K562 (cell line): ENCODE results near the gene SYT15. TPM values are rescaled to one million over a fixed set of nuclear protein-coding genes. Genes with fewer than 3 reads are reported as not detected.
A peak's percentile ranks its signal among the peaks of the same experiment; 100 is the strongest.

ENCODE experiments used
- ATAC-seq: fragments of 200-7000 bp; cut with Tn5 transposase; 3 replicates; pipeline ENCODE4 v1.9.1; 2020; ENCODE audit warnings: moderate library complexity
- BruUV-seq: library from RNA; stranded (reverse); fragments of 400-500 nt; replicated peaks from 2 replicates; lab custom pipeline; 2021; lab: Mats Ljungman, UMichigan
- CTCF ChIA-PET: fragments of 300-600 bp; formaldehyde crosslinking; extraction: SDS; loops from one replicate; lab custom pipeline; 2021; ENCODE audit warnings: low intra/inter-chr PET ratio; lab: Yijun Ruan, JAX
- POLR2A ChIA-PET: fragments of 300-600, 350-650 bp; sonication (Branson Sonifier 250); formaldehyde crosslinking; extraction: SDS; loops from one replicate; lab custom pipeline; 2021; ENCODE audit warnings: antibody characterized with exemption, inconsistent platforms; lab: Yijun Ruan, JAX
- DNase-seq, 4 experiments: peaks; one replicate each; pipeline versions ENCODE4 v3.0.0 to v3.0.0-alpha.2; 2011 to 2018; ENCODE audit warnings: low spot score in 3 of 4, mixed read lengths in 3 of 4; ENCODE audit errors: extremely low read depth in 1 of 4
- FAIRE-seq: peaks from 2 replicates; lab custom pipeline; 2011; peaks lifted over from hg19 to GRCh38; lab: Jason Lieb, UNC
- H2AFZ ChIP-seq: 2 replicates; pipeline ENCODE4 v1.6.0; 2011; ENCODE audit warnings: low read depth, low read length, control low read depth, inconsistent platforms
- H3K27ac ChIP-seq: fragments of 200-600 bp; 3 replicates; pipeline ENCODE4 v1.8.0; 2011; ENCODE audit warnings: low read depth, mild to moderate bottlenecking, control low read depth, inconsistent platforms, low read length, moderate library complexity, mixed read lengths; ENCODE audit errors: extremely low read depth
- H3K27me3 ChIP-seq, 2 experiments: fragments of 300-600 bp in 1 of 2; 2 replicates in 1 of 2; 3 replicates in 1 of 2; pipeline versions ENCODE4 v1.6.0 to v1.8.0; 2011; ENCODE audit warnings: inconsistent platforms in 2 of 2, low read length in 2 of 2, mild to moderate bottlenecking in 1 of 2, mixed read lengths in 1 of 2, moderate library complexity in 1 of 2; ENCODE audit not compliant: control insufficient read depth in 2 of 2, insufficient read depth in 2 of 2
- H3K36me3 ChIP-seq: fragments of 300-600 bp; 3 replicates; pipeline ENCODE4 v1.8.0; 2011; ENCODE audit warnings: mild to moderate bottlenecking, low read length, inconsistent platforms; ENCODE audit not compliant: control insufficient read depth, insufficient read depth
- H3K4me1 ChIP-seq, 2 experiments: fragments of 200-600 bp in 1 of 2; replicated peaks in 1 of 2; 2 replicates in 1 of 2; 3 replicates in 1 of 2; pipeline versions ENCODE4 v1.5.1 to v1.8.0; 2011; ENCODE audit warnings: inconsistent platforms in 2 of 2, low read length in 2 of 2, mild to moderate bottlenecking in 1 of 2, mixed read lengths in 1 of 2, moderate library complexity in 1 of 2; ENCODE audit not compliant: control insufficient read depth in 2 of 2, insufficient read depth in 2 of 2
- H3K4me2 ChIP-seq: 2 replicates; pipeline ENCODE4 v1.6.1; 2011; ENCODE audit warnings: low read length, control low read depth, inconsistent platforms, mixed read lengths; ENCODE audit not compliant: insufficient read depth
- H3K4me3 ChIP-seq: fragments of 200-600 bp; sonication (generic), shearing (Covaris generic); 2 replicates; pipeline ENCODE4 v1.5.1; 2016; ENCODE audit warnings: control low read depth, inconsistent platforms
- H3K79me2 ChIP-seq: fragments of 200-600 bp; 3 replicates; pipeline ENCODE4 v1.8.0; 2011; ENCODE audit warnings: low read length, inconsistent platforms; ENCODE audit not compliant: control insufficient read depth, insufficient read depth
- H3K9ac ChIP-seq, 2 experiments: 2 replicates each; pipeline versions ENCODE4 v1.6.0 to v1.6.1; 2011; ENCODE audit warnings: low read depth in 2 of 2, low read length in 2 of 2, control low read depth in 1 of 2, inconsistent platforms in 1 of 2, mild to moderate bottlenecking in 1 of 2, mixed read lengths in 1 of 2; ENCODE audit not compliant: insufficient read depth in 1 of 2
- H3K9me1 ChIP-seq: one replicate; pipeline ENCODE4 v1.6.0; 2011; ENCODE audit warnings: inconsistent platforms, mild to moderate bottlenecking, low read length, moderate library complexity; ENCODE audit not compliant: control insufficient read depth, insufficient read depth
- H3K9me3 ChIP-seq: replicated peaks from 2 replicates; pipeline ENCODE4 v1.5.1; 2011; ENCODE audit warnings: low read depth, low read length, inconsistent platforms; ENCODE audit not compliant: control insufficient read depth, insufficient read depth
- H4K20me1 ChIP-seq: replicated peaks from 2 replicates; pipeline ENCODE4 v1.6.1; 2011; ENCODE audit warnings: low read length, inconsistent platforms, mixed read lengths; ENCODE audit not compliant: control insufficient read depth, insufficient read depth
- CCAR2 ChIP-seq: fragments of 200-400 bp; formaldehyde crosslinking; IDR thresholded peaks from 2 replicates; pipeline ENCODE4 v1.6.1; 2017; ENCODE audit warnings: mild to moderate bottlenecking, low read depth, low read length
- JUNB ChIP-seq: fragments of 450-650 bp; formaldehyde crosslinking; conservative IDR thresholded peaks from 2 replicates; pipeline ENCODE4 v1.4.0; 2020; ENCODE audit warnings: mild to moderate bottlenecking
- PURB ChIP-seq: sonication (generic); formaldehyde crosslinking; IDR thresholded peaks from 2 replicates; pipeline ENCODE4 v1.9.0; 2021; ENCODE audit warnings: low read depth, mild to moderate bottlenecking, missing genetic modification reagents
- ZBTB43 ChIP-seq: sonication (generic); formaldehyde crosslinking; IDR thresholded peaks from 2 replicates; pipeline ENCODE4 v1.8.0; 2023; ENCODE audit warnings: mild to moderate bottlenecking, missing genetic modification reagents
- ZC3H4 ChIP-seq: sonication (generic); formaldehyde crosslinking; IDR thresholded peaks from 2 replicates; pipeline ENCODE4 v1.9.0; 2021; ENCODE audit warnings: missing genetic modification reagents, borderline replicate concordance
- ZNF445 ChIP-seq: fragments of 250-450 bp; sonication (Bioruptor Pico); IDR thresholded peaks from 2 replicates; pipeline ENCODE4 v1.4.0; 2020; ENCODE audit warnings: low read depth, mild to moderate bottlenecking, moderate library complexity
- WGBS: fragments of 100-300 bp; shearing (Covaris generic); methylation state at CpG from one replicate; pipeline ENCODE4 v1.1.6; 2016; ENCODE audit warnings: low coverage, mixed read lengths; ENCODE audit not compliant: insufficient coverage; ENCODE audit errors: missing lambda C conversion rate; 5-methylcytosine and 5-hydroxymethylcytosine counted together
- in situ Hi-C: fragments of 300-500 bp; cut with MboI; formaldehyde crosslinking; loops from 4 replicates; pipeline ENCODE4 v1.15.0; 2018; ENCODE audit warnings: inconsistent platforms, mixed read lengths
- intact Hi-C: fragments of 100-400 bp; cut with micrococcal nuclease; formaldehyde crosslinking; loops from 2 replicates; pipeline ENCODE4 v1.14.2; 2022
- polyA plus RNA-seq, 8 experiments: library from polyadenylated mRNA; depleted of rRNA in 4 of 8; stranded (reverse) in 5 of 8; unstranded in 3 of 8; fragments of >200 nt; fragmentation: Nextera tagmentation in 2 of 8; fragmentation: Illumina TruSeq in 1 of 8; extraction: Ambion mirVana in 2 of 8; extraction: Trizol in 1 of 8; gene quantifications; 2 replicates each; pipeline versions ENCODE4 v1.2.1 to v1.2.3, GENCODE V29; 2011 to 2014; ENCODE audit warnings: inconsistent platforms in 1 of 8, missing spikeins in 1 of 8
- total RNA-seq, 7 experiments: library from RNA; depleted of rRNA in 6 of 7; stranded (reverse); fragments of >200 nt in 6 of 7; fragmentation: Illumina TruSeq in 2 of 7; extraction: Trizol in 2 of 7; gene quantifications; 2 replicates each; pipeline versions ENCODE4 v1.2.1 to v1.2.3, GENCODE V29; 2011 to 2021; ENCODE audit warnings: low replicate concordance in 1 of 7

SYT15 gene
- total and polyA plus RNA-seq, 9 of the 15 experiments (the other 6 are each of a cell fraction or from before 2014, with no cell fraction given): 0.05 to 0.82 (median 0.21) TPM; not detected in 1

- Histone ChIP-seq H3K4me3 (no peak overlapping the region), H3K9me3 (no peaks in the 10 kb centered on the region), H3K9ac (no peak overlapping the region), H3K36me3 (no peaks in the 10 kb centered on the region), H3K9me1 (no peaks in the 10 kb centered on the region), H2AFZ (no peak overlapping the region), H3K4me1 (peaks cover 0 to 14% of the 10 kb centered on the region in 2 experiments; a peak in 1 of 5 replicates), H4K20me1 (peaks cover 40% of the 10 kb centered on the region), H3K27ac (no peak overlapping the region), H3K27me3 (peaks cover 28 to 72% of the 10 kb centered on the region in 2 experiments), H3K4me2 (no peak overlapping the region), H3K79me2 (no peaks in the 10 kb centered on the region)
- FAIRE-seq (no peak), DNase-seq (no peak), ATAC-seq (no peak)
- in situ Hi-C loops: loop anchor here (5.0 kb wide), 1 partner anchor 1220 kb away; no protein-coding TSS in a partner anchor
- ChIA-PET CTCF (no interaction called here), POLR2A (interaction anchor here (0.6 to 1.4 kb wide), 3 partner anchors 14 to 332 kb away, joined by 3 to 4 read pairs (median 3); no protein-coding TSS in a partner anchor)
- WGBS: 11% methylated on average over 33 of the region's 33 CpGs
- BruUV-seq: no TSS peak
- TF ChIP-seq ZNF445 (CRISPR knock-in tag): no peak
- TF ChIP-seq CCAR2: no peak
- TF ChIP-seq ZC3H4 (CRISPR knock-in tag): 0 out of 2 replicates have a peak, but pooled peaks have one; percentile 60
- 0 out of 2 replicates have a peak, but pooled peaks have one; percentile 58 for TF ChIP-seq PURB (CRISPR knock-in tag)
- TF ChIP-seq JUNB (CRISPR knock-in tag): peak; percentile 43; the same call in 1 of the 2 replicates
- TF ChIP-seq ZBTB43 (CRISPR knock-in tag): no peak
- intact Hi-C loops: no loop called here
These were observed 21.4 kb upstream of the SYT15 start for GRCh38 chr10:46557319-46558121.
